Endothelial cell of umbilical vein (primary cell): Measurements from ENCODE around the gene POLE. TPM values are rescaled to one million over a fixed set of nuclear protein-coding genes. Genes with fewer than 3 reads are reported as not detected.

Source experiments
- BruUV-seq: library from RNA; stranded (reverse); fragments of 400-500 nt; replicated peaks from 2 replicates; lab custom pipeline; 2021; lab: Mats Ljungman, UMichigan
- CTCF ChIA-PET: fragments of 300-600, 350-600 bp; sonication (Branson Sonifier 250); formaldehyde crosslinking; loops from one replicate; lab custom pipeline; 2021; ENCODE audit warnings: antibody characterized with exemption, inconsistent platforms; lab: Charles Lee
- POLR2A ChIA-PET: fragments of 300-600, 350-600 bp; sonication (Branson Sonifier 250); formaldehyde crosslinking; loops from one replicate; lab custom pipeline; 2021; ENCODE audit warnings: antibody characterized with exemption, inconsistent platforms; lab: Charles Lee
- DNase-seq: peaks from one replicate; pipeline ENCODE4 v3.0.0-alpha.2; 2011; ENCODE audit warnings: low read depth, low spot score
- FAIRE-seq: peaks from 2 replicates; lab custom pipeline; 2011; peaks lifted over from hg19 to GRCh38; lab: Jason Lieb, UNC
- H2AFZ ChIP-seq: 2 replicates; pipeline ENCODE4 v1.6.0; 2012; ENCODE audit warnings: low read depth, low read length, control low read depth, inconsistent platforms
- H3K27ac ChIP-seq: 2 replicates; pipeline ENCODE4 v1.5.1; 2011; ENCODE audit warnings: low read depth, mild to moderate bottlenecking, control low read depth, low read length, moderate library complexity; ENCODE audit not compliant: insufficient read depth
- H3K27me3 ChIP-seq, 2 experiments: 2 replicates each; pipeline versions ENCODE4 v1.6.0 to v1.6.1; 2011; ENCODE audit warnings: low read length in 2 of 2, mixed read lengths in 1 of 2; ENCODE audit not compliant: control insufficient read depth in 2 of 2, insufficient read depth in 2 of 2
- H3K36me3 ChIP-seq, 2 experiments: 2 replicates in 1 of 2; 3 replicates in 1 of 2; pipeline ENCODE4 v1.5.1; 2011; ENCODE audit warnings: low read length in 2 of 2, mild to moderate bottlenecking in 1 of 2, moderate library complexity in 1 of 2; ENCODE audit not compliant: control insufficient read depth in 2 of 2, insufficient read depth in 2 of 2; ENCODE audit errors: extremely low read depth in 1 of 2
- H3K4me1 ChIP-seq: 3 replicates; pipeline ENCODE4 v1.5.1; 2011; ENCODE audit warnings: mild to moderate bottlenecking, low read length; ENCODE audit not compliant: control insufficient read depth, insufficient read depth; ENCODE audit errors: extremely low read depth
- H3K4me2 ChIP-seq: 2 replicates; pipeline ENCODE4 v1.6.1; 2011; ENCODE audit warnings: low read length, control low read depth, mixed read lengths; ENCODE audit not compliant: insufficient read depth
- H3K4me3 ChIP-seq, 3 experiments: fragments of 200-600 bp in 1 of 3; sonication (generic), shearing (Covaris generic) in 1 of 3; replicated peaks in 1 of 3; 2 replicates each; pipeline ENCODE4 v1.5.1; 2011 to 2016; ENCODE audit warnings: control low read depth in 3 of 3, low read length in 3 of 3, mild to moderate bottlenecking in 2 of 3, inconsistent platforms in 1 of 3, low read depth in 1 of 3, moderate library complexity in 1 of 3; ENCODE audit not compliant: insufficient read depth in 1 of 3
- H3K79me2 ChIP-seq: 2 replicates; pipeline ENCODE4 v1.6.0; 2012; ENCODE audit warnings: low read length, inconsistent platforms; ENCODE audit not compliant: control insufficient read depth, insufficient read depth
- H3K9ac ChIP-seq: replicated peaks from 2 replicates; pipeline ENCODE3; 2011; ENCODE audit warnings: low read length, control low read depth; ENCODE audit not compliant: insufficient read depth; ENCODE audit errors: extremely low read depth
- H3K9me1 ChIP-seq: replicated peaks from 3 replicates; pipeline ENCODE4 v1.6.0; 2011; ENCODE audit warnings: mild to moderate bottlenecking, low read length; ENCODE audit not compliant: control insufficient read depth, insufficient read depth; ENCODE audit errors: extremely low read depth
- H3K9me3 ChIP-seq: replicated peaks from 2 replicates; pipeline ENCODE4 v1.5.1; 2012; ENCODE audit warnings: low read length, inconsistent platforms; ENCODE audit not compliant: control insufficient read depth, insufficient read depth
- H4K20me1 ChIP-seq: replicated peaks from 2 replicates; pipeline ENCODE3; 2011; ENCODE audit warnings: mild to moderate bottlenecking, low read length; ENCODE audit not compliant: control insufficient read depth, insufficient read depth; ENCODE audit errors: extremely low read depth
- EZH2 ChIP-seq: IDR thresholded peaks from 2 replicates; pipeline ENCODE4 v1.6.1; 2012; ENCODE audit warnings: borderline replicate concordance, low read depth, mild to moderate bottlenecking, moderate library complexity, low read length, inconsistent platforms; ENCODE audit not compliant: severe bottlenecking
- FOS ChIP-seq: IDR thresholded peaks from 2 replicates; pipeline ENCODE4 v1.6.1; 2011; ENCODE audit warnings: mild to moderate bottlenecking, low read length, moderate library complexity, borderline replicate concordance; ENCODE audit not compliant: insufficient read depth
- GATA2 ChIP-seq: IDR thresholded peaks from 2 replicates; pipeline ENCODE4 v1.7.0; 2011; ENCODE audit warnings: low read depth, mild to moderate bottlenecking, moderate library complexity, mixed read lengths, low read length; ENCODE audit not compliant: insufficient read length, insufficient read depth
- JUN ChIP-seq: IDR thresholded peaks from 2 replicates; pipeline ENCODE4 v1.6.1; 2011; ENCODE audit warnings: borderline replicate concordance, low read depth; ENCODE audit not compliant: insufficient read length, insufficient read depth
- MYC ChIP-seq: IDR thresholded peaks from one replicate; pipeline ENCODE4 v1.6.1; 2011; ENCODE audit warnings: mild to moderate bottlenecking, low read depth, low read length
- POLR2A ChIP-seq: IDR thresholded peaks from 2 replicates; pipeline ENCODE4 v1.6.1; 2012; ENCODE audit warnings: low read depth, mild to moderate bottlenecking, control low read depth, low read length
- POLR2AphosphoS5 ChIP-seq: IDR thresholded peaks from 2 replicates; pipeline ENCODE4 v1.6.1; 2012; ENCODE audit warnings: low read depth, mild to moderate bottlenecking, control low read depth, low read length, moderate library complexity; ENCODE audit not compliant: insufficient read depth
- dilution Hi-C: fragments of 300-500 bp; cut with MboI; formaldehyde crosslinking; loops from one replicate; pipeline ENCODE4 v1.15.0; 2019; ENCODE audit warnings: low sequenced_read_pairs; ENCODE audit not compliant: extremely low pct_ligation_motif_present
- intact Hi-C: fragments of 100-400 bp; cut with micrococcal nuclease; formaldehyde crosslinking; loops from one replicate; pipeline ENCODE4 v1.10.0; 2022
- polyA plus RNA-seq, 4 experiments: library from polyadenylated mRNA; depleted of rRNA in 3 of 4; stranded (reverse) in 3 of 4; unstranded in 1 of 4; fragments of >200 nt; gene quantifications; 2 replicates each; pipeline versions ENCODE4 v1.2.1 to v1.2.3, GENCODE V29; 2011 to 2012; ENCODE audit warnings: missing spikeins in 1 of 4
- total RNA-seq: library from RNA; stranded (reverse); gene quantifications from 2 replicates; pipeline ENCODE4 v1.2.3, GENCODE V29; 2021
- TF ChIP-seq, protein P1 (sequence below): IDR thresholded peaks from 2 replicates; pipeline ENCODE4 v1.6.1; 2011; ENCODE audit not compliant: insufficient read depth, insufficient read length
- TF ChIP-seq, protein P2 (sequence below), 2 donors: IDR thresholded peaks; 1 replicate in 1 of 2; 2 replicates in 1 of 2; pipeline ENCODE4 v1.5.1; 2011; ENCODE audit warnings: low read length in 2 of 2, mild to moderate bottlenecking in 2 of 2, moderate library complexity in 2 of 2, control low read depth in 1 of 2, inconsistent platforms in 1 of 2, low read depth in 1 of 2; ENCODE audit not compliant: insufficient read depth in 1 of 2; ENCODE audit errors: extremely low read depth in 1 of 2

Gene POLE
- total and polyA plus RNA-seq, 2 donors (not counting 3 experiments of a cell fraction or from before 2014, with no cell fraction given), result 22.9 to 82.7 TPM

DNA sequence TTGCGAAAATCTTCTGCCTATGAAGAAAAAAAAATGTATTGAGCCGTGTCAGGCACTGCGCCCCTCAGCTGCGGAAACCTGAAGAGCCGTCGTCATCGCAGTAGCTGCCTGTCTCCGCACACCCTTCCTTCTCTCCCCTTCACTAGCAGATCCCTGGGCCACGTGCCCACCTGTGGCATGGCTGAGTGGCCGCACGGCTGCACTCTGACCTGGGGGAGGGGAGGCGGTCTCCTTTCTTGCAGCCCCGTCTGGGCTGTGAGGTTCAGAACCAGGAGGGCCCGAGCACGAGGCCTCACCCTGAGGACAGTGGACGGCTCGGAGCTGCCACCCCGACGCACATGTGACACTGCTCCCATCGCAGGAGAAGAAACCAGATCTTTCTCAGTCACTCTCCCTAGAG, 48.4 kb upstream of the POLE start:
- H2AFZ ChIP-seq, result no peak overlapping the region
- CTCF ChIA-PET, result no interaction called here
- no peak overlapping the region for H3K4me2 ChIP-seq
- no peak overlapping the region for H3K4me3 ChIP-seq
- DNase-seq (no peak), FAIRE-seq (no peak)
- H3K4me1 ChIP-seq, result no peaks in the 10 kb centered on the region
- no peak overlapping the region for H3K27ac ChIP-seq
- no TSS peak for BruUV-seq
- no peak for TF ChIP-seq EZH2
- TF ChIP-seq, protein P1, sequence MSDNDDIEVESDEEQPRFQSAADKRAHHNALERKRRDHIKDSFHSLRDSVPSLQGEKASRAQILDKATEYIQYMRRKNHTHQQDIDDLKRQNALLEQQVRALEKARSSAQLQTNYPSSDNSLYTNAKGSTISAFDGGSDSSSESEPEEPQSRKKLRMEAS, result no peak
- TF ChIP-seq, protein P2, sequence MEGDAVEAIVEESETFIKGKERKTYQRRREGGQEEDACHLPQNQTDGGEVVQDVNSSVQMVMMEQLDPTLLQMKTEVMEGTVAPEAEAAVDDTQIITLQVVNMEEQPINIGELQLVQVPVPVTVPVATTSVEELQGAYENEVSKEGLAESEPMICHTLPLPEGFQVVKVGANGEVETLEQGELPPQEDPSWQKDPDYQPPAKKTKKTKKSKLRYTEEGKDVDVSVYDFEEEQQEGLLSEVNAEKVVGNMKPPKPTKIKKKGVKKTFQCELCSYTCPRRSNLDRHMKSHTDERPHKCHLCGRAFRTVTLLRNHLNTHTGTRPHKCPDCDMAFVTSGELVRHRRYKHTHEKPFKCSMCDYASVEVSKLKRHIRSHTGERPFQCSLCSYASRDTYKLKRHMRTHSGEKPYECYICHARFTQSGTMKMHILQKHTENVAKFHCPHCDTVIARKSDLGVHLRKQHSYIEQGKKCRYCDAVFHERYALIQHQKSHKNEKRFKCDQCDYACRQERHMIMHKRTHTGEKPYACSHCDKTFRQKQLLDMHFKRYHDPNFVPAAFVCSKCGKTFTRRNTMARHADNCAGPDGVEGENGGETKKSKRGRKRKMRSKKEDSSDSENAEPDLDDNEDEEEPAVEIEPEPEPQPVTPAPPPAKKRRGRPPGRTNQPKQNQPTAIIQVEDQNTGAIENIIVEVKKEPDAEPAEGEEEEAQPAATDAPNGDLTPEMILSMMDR (IDR thresholded peaks at IDR 0.05; ENCODE audit: extremely low read depth in 1 of 2, insufficient read depth in 1 of 2, low read depth in 1 of 2, low read length in 2 of 2), result no peak
- no peak for TF ChIP-seq POLR2A
- TF ChIP-seq POLR2AphosphoS5, result no peak
- TF ChIP-seq FOS, result no peak
- TF ChIP-seq MYC, result no peak
- TF ChIP-seq JUN, result no peak
- no peak for TF ChIP-seq GATA2
- peaks cover 27 to 63% of the 10 kb centered on the region in 2 experiments for H3K36me3 ChIP-seq
- H3K9me3 ChIP-seq, result no peaks in the 10 kb centered on the region
- H3K27me3 ChIP-seq, result no peaks in the 10 kb centered on the region
- POLR2A ChIA-PET, result no interaction called here
- dilution Hi-C loops (no loop called here), intact Hi-C loops (no loop called here)
- H4K20me1 ChIP-seq, result no peaks in the 10 kb centered on the region
- peaks cover 5% of the 10 kb centered on the region for H3K79me2 ChIP-seq
- no peak overlapping the region for H3K9ac ChIP-seq
- H3K9me1 ChIP-seq, result no peaks in the 10 kb centered on the region
